Activated T-cell treated with anti-CD3 and anti-CD28 coated beads for 24 hours (primary cell): ENCODE data around the gene MIB2.

Experiments used
- DNase-seq: peaks from one replicate; pipeline ENCODE4 v3.0.0-alpha.2; 2020; ENCODE audit warnings: low read depth

MIB2 gene

GRCh38 chr1:1598051-1598719 lies 17.1 kb upstream of the MIB2 start:
- no peak for DNase-seq

- no peak for DNase-seq
Measured at GRCh38 chr1:1598720-1599029, 16.6 kb upstream of the MIB2 start.

GRCh38 chr1:1599030-1599934 lies 16.0 kb upstream of the MIB2 start:
- no peak for DNase-seq

- DNase-seq: no peak
Measured at GRCh38 chr1:1599935-1600860, 15.1 kb upstream of the MIB2 start, which contains the start of gene FNDC10. FNDC10 (minus strand) TSS chr1:1600135; CDS start chr1:1600015, 120 bp downstream.

- no peak for DNase-seq
Measured at GRCh38 chr1:1600861-1601563, 14.3 kb upstream of the MIB2 start.

- DNase-seq: no peak
Measured at GRCh38 chr1:1601564-1602303, 13.6 kb upstream of the MIB2 start.

- DNase-seq: no peak
Measured at GRCh38 chr1:1602304-1602967, 12.9 kb upstream of the MIB2 start.

GRCh38 chr1:1602968-1603506 lies 12.3 kb upstream of the MIB2 start:
- DNase-seq: no peak

- no peak for DNase-seq
Measured at GRCh38 chr1:1603671-1604373, 11.5 kb upstream of the MIB2 start.

GRCh38 chr1:1604374-1605033 lies 10.8 kb upstream of the MIB2 start:
- DNase-seq: no peak

- no peak for DNase-seq
Measured at GRCh38 chr1:1605034-1605591, 10.2 kb upstream of the MIB2 start.

- no peak for DNase-seq
Measured at GRCh38 chr1:1605724-1606123, 9.6 kb upstream of the MIB2 start.

GRCh38 chr1:1606232-1606631 lies 9.1 kb upstream of the MIB2 start:
- no peak for DNase-seq

- DNase-seq: no peak
Measured at GRCh38 chr1:1609822-1610485, 5.3 kb upstream of the MIB2 start.

- DNase-seq: no peak
Measured at GRCh38 chr1:1610796-1611195, 4.5 kb upstream of the MIB2 start.

GRCh38 chr1:1612104-1612400 lies 3.2 kb upstream of the MIB2 start:
- DNase-seq: no peak

GRCh38 chr1:1613509-1614082 lies 1.7 kb upstream of the MIB2 start:
- DNase-seq: no peak
